Osteoblast (primary cell): ENCODE results near the gene VRK1. TPM values are rescaled to one million over a fixed set of nuclear protein-coding genes. Genes with fewer than 3 reads are reported as not detected.

Source experiments
- DNase-seq: peaks from one replicate; pipeline ENCODE4 v3.0.0; 2011; ENCODE audit warnings: low spot score, mixed read lengths; ENCODE audit not compliant: insufficient read length; ENCODE audit errors: missing footprints
- H2AFZ ChIP-seq: 2 replicates; pipeline ENCODE4 v1.6.0; 2011; ENCODE audit warnings: mild to moderate bottlenecking, low read length
- H3K27ac ChIP-seq: 2 replicates; pipeline ENCODE4 v1.5.1; 2011; ENCODE audit warnings: mild to moderate bottlenecking, low read depth, low read length, moderate library complexity
- H3K27me3 ChIP-seq: 2 replicates; pipeline ENCODE4 v1.6.0; 2012; ENCODE audit warnings: mild to moderate bottlenecking, control low read depth, inconsistent platforms, low read length, moderate library complexity; ENCODE audit not compliant: insufficient read depth
- H3K36me3 ChIP-seq: 2 replicates; pipeline ENCODE4 v1.5.1; 2011; ENCODE audit warnings: mild to moderate bottlenecking, low read length, control low read depth, moderate library complexity; ENCODE audit not compliant: insufficient read depth
- H3K4me1 ChIP-seq: 2 replicates; pipeline ENCODE4 v1.5.1; 2011; ENCODE audit warnings: mild to moderate bottlenecking, low read length, control low read depth, moderate library complexity; ENCODE audit not compliant: insufficient read depth
- H3K4me2 ChIP-seq: 2 replicates; pipeline ENCODE4 v1.6.0; 2011; ENCODE audit warnings: mild to moderate bottlenecking, low read length; ENCODE audit not compliant: insufficient read depth
- H3K4me3 ChIP-seq: fragments of 200-600 bp; sonication (generic); 3 replicates; pipeline ENCODE4 v1.5.1; 2012; ENCODE audit warnings: mild to moderate bottlenecking, low read length, inconsistent platforms; ENCODE audit not compliant: insufficient read depth
- H3K79me2 ChIP-seq: 2 replicates; pipeline ENCODE4 v1.6.0; 2012; ENCODE audit warnings: mild to moderate bottlenecking, low read length, control low read depth, inconsistent platforms; ENCODE audit not compliant: insufficient read depth
- H3K9me3 ChIP-seq: 2 replicates; pipeline ENCODE4 v1.5.1; 2011; ENCODE audit warnings: low read depth, low read length, control low read depth
- H4K20me1 ChIP-seq: 2 replicates; pipeline ENCODE4 v1.6.0; 2012; ENCODE audit warnings: mild to moderate bottlenecking, low read length, control low read depth; ENCODE audit not compliant: insufficient read depth
- CTCF ChIP-seq: IDR thresholded peaks from 2 replicates; pipeline ENCODE4 v1.5.1; 2011; ENCODE audit warnings: mild to moderate bottlenecking, low read depth, low read length, moderate library complexity; ENCODE audit errors: extremely low read depth
- total RNA-seq: library from RNA; depleted of rRNA; stranded (reverse); fragments of >200 nt; gene quantifications from 2 replicates; pipeline ENCODE4 v1.2.3, GENCODE V29; 2012

VRK1 gene
- total RNA-seq, 1 donor, result 24.2 TPM

- H3K27ac ChIP-seq, result no peak overlapping the region
These were observed 2.4 kb downstream of the VRK1 start for GRCh38 chr14:96799489-96800054.

GRCh38 chr14:96801931-96802330 is 4.7 kb downstream of the VRK1 start:
- H3K79me2 ChIP-seq, result peaks cover 89% of the 10 kb centered on the region
- H3K4me1 ChIP-seq, result peaks cover 7% of the 10 kb centered on the region
- no peaks in the 10 kb centered on the region for H3K36me3 ChIP-seq
- no peak for TF ChIP-seq CTCF
- H3K27me3 ChIP-seq, result no peaks in the 10 kb centered on the region
- H4K20me1 ChIP-seq, result no peaks in the 10 kb centered on the region
- H2AFZ ChIP-seq, result peak overlapping the region; percentile 45
- no peak for DNase-seq
- no peak overlapping the region for H3K27ac ChIP-seq
- no peak overlapping the region for H3K4me2 ChIP-seq
- H3K4me3 ChIP-seq, result no peak overlapping the region
- no peaks in the 10 kb centered on the region for H3K9me3 ChIP-seq

More at GRCh38 chr14:96799489-96800054, 2.4 kb downstream of the VRK1 start:
- Histone ChIP-seq H3K4me3 (no peak overlapping the region), H3K79me2 (peaks cover 68% of the 10 kb centered on the region), H2AFZ (no peak overlapping the region), H3K27me3 (no peaks in the 10 kb centered on the region), H3K36me3 (no peaks in the 10 kb centered on the region), H3K9me3 (no peaks in the 10 kb centered on the region), H3K4me1 (peaks cover 7% of the 10 kb centered on the region), H3K4me2 (no peak overlapping the region), H4K20me1 (no peaks in the 10 kb centered on the region)
- no peak for TF ChIP-seq CTCF
- no peak for DNase-seq

GRCh38 chr14:96802963-96803362 is 5.8 kb downstream of the VRK1 start:
- peaks cover 92% of the 10 kb centered on the region for H3K79me2 ChIP-seq
- H3K36me3 ChIP-seq, result no peaks in the 10 kb centered on the region
- H3K27ac ChIP-seq, result no peak overlapping the region
- no peak overlapping the region for H3K4me2 ChIP-seq
- H3K9me3 ChIP-seq, result no peaks in the 10 kb centered on the region
- no peaks in the 10 kb centered on the region for H4K20me1 ChIP-seq
- peaks cover 7% of the 10 kb centered on the region for H3K4me1 ChIP-seq
- no peak overlapping the region for H3K4me3 ChIP-seq
- no peak for TF ChIP-seq CTCF
- DNase-seq, result no peak
- H2AFZ ChIP-seq, result no peak overlapping the region
- H3K27me3 ChIP-seq, result no peaks in the 10 kb centered on the region

GRCh38 chr14:96803958-96804357 is 6.8 kb downstream of the VRK1 start:
- Histone ChIP-seq H2AFZ (peak overlapping the region; percentile 23), H3K27me3 (no peaks in the 10 kb centered on the region), H4K20me1 (no peaks in the 10 kb centered on the region), H3K9me3 (no peaks in the 10 kb centered on the region), H3K4me2 (peak overlapping the region; percentile 74), H3K36me3 (no peaks in the 10 kb centered on the region), H3K27ac (peak overlapping the region; percentile 21), H3K79me2 (peaks cover 92% of the 10 kb centered on the region), H3K4me3 (peak overlapping the region; percentile 46), H3K4me1 (no peaks in the 10 kb centered on the region)
- TF ChIP-seq CTCF, result no peak
- no peak for DNase-seq
